Right atrium auricular region (tissue), 2 donors: ENCODE measurements around the gene FGF21. TPM values are rescaled to one million over a fixed set of nuclear protein-coding genes. Genes with fewer than 3 reads are reported as not detected.

Experiments used
- DNase-seq: peaks from one replicate; pipeline ENCODE4 v3.0.0-alpha.2; 2019; ENCODE audit warnings: low spot score
- H3K27ac ChIP-seq, 2 donors: fragments of 200-600 bp; sonication (generic); 1 replicate in 1 of 2; 2 replicates in 1 of 2; pipeline ENCODE4 v1.5.1; 2016 to 2019
- H3K27me3 ChIP-seq, 2 donors: fragments of 200-600 bp; sonication (generic); one replicate each; pipeline versions ENCODE4 v1.5.1 to v1.6.0; 2017 to 2019
- H3K36me3 ChIP-seq: fragments of 200-600 bp; sonication (generic); one replicate; pipeline ENCODE4 v1.5.1; 2016
- H3K4me1 ChIP-seq, 2 donors: fragments of 200-600 bp; sonication (generic); one replicate each; pipeline versions ENCODE4 v1.5.1 to v1.6.0; 2017 to 2019
- H3K4me3 ChIP-seq, 2 donors: fragments of 200-600 bp; sonication (generic); 1 replicate in 1 of 2; 2 replicates in 1 of 2; pipeline ENCODE4 v1.5.1; 2017 to 2019; ENCODE audit warnings: mild to moderate bottlenecking in 1 of 2, moderate library complexity in 1 of 2
- H3K9me3 ChIP-seq, 2 donors: fragments of 200-600 bp; sonication (generic); one replicate each; pipeline ENCODE4 v1.5.1; 2019
- CTCF ChIP-seq, 2 donors: fragments of 200-600 bp; sonication (generic); IDR thresholded peaks; one replicate each; pipeline ENCODE4 v1.5.1; 2019; ENCODE audit warnings: antibody characterized with exemption in 2 of 2
- total RNA-seq, 2 donors: library from RNA; depleted of rRNA; stranded (reverse); fragments of >200 nt; gene quantifications; one replicate each; pipeline ENCODE4 v1.1.0, GENCODE V29; 2016

The FGF21 gene
- total RNA-seq, 2 donors from 2014 or later: not detected

- DNase-seq: no peak
- no peak for TF ChIP-seq CTCF (IDR thresholded peaks at IDR 0.05)
- no peak overlapping the region for H3K4me3 ChIP-seq
Measured at GRCh38 chr19:48793271-48793670, 37.9 kb downstream of the FGF21 start.

GRCh38 chr19:48794291-48794690 is 39.0 kb downstream of the FGF21 start:
- Histone ChIP-seq H3K9me3 (no peaks in the 10 kb centered on the region), H3K27ac (no peak overlapping the region), H3K36me3 (no peaks in the 10 kb centered on the region), H3K4me1 (peaks cover 0 to 16% of the 10 kb centered on the region in 2 donors), H3K4me3 (no peak overlapping the region), H3K27me3 (no peaks in the 10 kb centered on the region)
- DNase-seq: no peak
- no peak for TF ChIP-seq CTCF (IDR thresholded peaks at IDR 0.05)

More at GRCh38 chr19:48793271-48793670, 37.9 kb downstream of the FGF21 start:
- Histone ChIP-seq H3K27ac (no peak overlapping the region), H3K36me3 (no peaks in the 10 kb centered on the region), H3K27me3 (no peaks in the 10 kb centered on the region), H3K4me1 (peaks cover 0 to 16% of the 10 kb centered on the region in 2 donors), H3K9me3 (no peaks in the 10 kb centered on the region)

- peak; percentile 97 to 98 for TF ChIP-seq CTCF (IDR thresholded peaks at IDR 0.05)
- H3K4me3 ChIP-seq: peak overlapping the region; percentile 27 to 56
- peak overlapping the region; percentile 88 to 91 for H3K27ac ChIP-seq
- no peaks in the 10 kb centered on the region for H3K27me3 ChIP-seq
- DNase-seq: peak; percentile 94
- H3K4me1 ChIP-seq: peaks cover 0 to 16% of the 10 kb centered on the region in 2 donors
- H3K36me3 ChIP-seq: no peaks in the 10 kb centered on the region
- no peaks in the 10 kb centered on the region for H3K9me3 ChIP-seq
Measured at GRCh38 chr19:48795055-48795684, 39.8 kb downstream of the FGF21 start.

- H3K27ac ChIP-seq: peak overlapping the region; percentile 88 to 91
- H3K4me1 ChIP-seq: peaks cover 0 to 16% of the 10 kb centered on the region in 2 donors
- H3K9me3 ChIP-seq: no peaks in the 10 kb centered on the region
- no peak for TF ChIP-seq CTCF (IDR thresholded peaks at IDR 0.05)
- H3K36me3 ChIP-seq: no peaks in the 10 kb centered on the region
- DNase-seq: peak; percentile 67
- H3K27me3 ChIP-seq: no peaks in the 10 kb centered on the region
- H3K4me3 ChIP-seq: no peak overlapping the region
Measured at GRCh38 chr19:48795685-48796070, 40.4 kb downstream of the FGF21 start.

- TF ChIP-seq CTCF (IDR thresholded peaks at IDR 0.05): no peak
- DNase-seq: no peak
- H3K36me3 ChIP-seq: no peaks in the 10 kb centered on the region
- H3K9me3 ChIP-seq: no peaks in the 10 kb centered on the region
- H3K27ac ChIP-seq: peak overlapping the region; percentile 88 to 91
- H3K4me1 ChIP-seq: peaks cover 0 to 16% of the 10 kb centered on the region in 2 donors
- no peaks in the 10 kb centered on the region for H3K27me3 ChIP-seq
- H3K4me3 ChIP-seq: no peak overlapping the region
Measured at GRCh38 chr19:48796298-48797083, 41.2 kb downstream of the FGF21 start.
